SK-N-SH (cell line): ENCODE data around the gene DCLK3. TPM values are rescaled to one million over a fixed set of nuclear protein-coding genes. Genes with fewer than 3 reads are reported as not detected.

Experiments used
- CTCF ChIA-PET: fragments of 300-600, 350-600 bp; formaldehyde crosslinking; extraction: SDS; loops from one replicate; lab custom pipeline; 2021; lab: Yijun Ruan, JAX
- POLR2A ChIA-PET: fragments of 350-600 bp; sonication (Branson Sonifier 250); formaldehyde crosslinking; extraction: SDS; loops from one replicate; lab custom pipeline; 2020; ENCODE audit warnings: antibody characterized with exemption, inconsistent platforms; lab: Yijun Ruan, JAX
- DNase-seq: peaks from one replicate; pipeline ENCODE4 v3.0.0; 2012
- H2AFZ ChIP-seq: fragments of 200-600 bp; sonication (generic); 2 replicates; pipeline ENCODE4 v1.8.1; 2016; ENCODE audit warnings: antibody characterized with exemption, mild to moderate bottlenecking, low read depth
- H3F3A ChIP-seq: fragments of 200-600 bp; sonication (generic); replicated peaks from 2 replicates; pipeline ENCODE3; 2016; ENCODE audit warnings: antibody characterized with exemption, mild to moderate bottlenecking; ENCODE audit not compliant: insufficient read depth
- H3K27ac ChIP-seq, 2 experiments: fragments of 200-500 bp in 1 of 2; fragments of 200-600 bp in 1 of 2; sonication (Bioruptor generic) in 1 of 2; sonication (generic), shearing (Covaris generic) in 1 of 2; 2 replicates each; pipeline versions ENCODE4 v1.5.1 to v1.6.1; 2014 to 2016; ENCODE audit warnings: low read depth in 2 of 2, inconsistent platforms in 1 of 2, low read length in 1 of 2, mild to moderate bottlenecking in 1 of 2, mixed read lengths in 1 of 2
- H3K27me3 ChIP-seq: fragments of 200-600 bp; sonication (generic), shearing (Covaris generic); 2 replicates; pipeline ENCODE4 v1.6.1; 2016; ENCODE audit warnings: mixed run types; ENCODE audit not compliant: insufficient read depth
- H3K36me3 ChIP-seq, 2 experiments: fragments of 200-500 bp in 1 of 2; fragments of 200-600 bp in 1 of 2; sonication (Bioruptor generic) in 1 of 2; sonication (generic) in 1 of 2; replicated peaks in 1 of 2; 2 replicates each; pipeline versions ENCODE3 to v1.5.1; 2014 to 2016; ENCODE audit warnings: low read length in 1 of 2, mild to moderate bottlenecking in 1 of 2; ENCODE audit not compliant: insufficient read depth in 2 of 2, control insufficient read depth in 1 of 2
- H3K4me1 ChIP-seq, 2 experiments: fragments of 200-500 bp in 1 of 2; fragments of 200-600 bp in 1 of 2; sonication (Bioruptor generic) in 1 of 2; sonication (generic), shearing (Covaris generic) in 1 of 2; 2 replicates each; pipeline versions ENCODE4 v1.5.1 to v1.6.1; 2014 to 2016; ENCODE audit warnings: low read depth in 1 of 2, low read length in 1 of 2, mixed run types in 1 of 2; ENCODE audit not compliant: insufficient read depth in 2 of 2, control insufficient read depth in 1 of 2
- H3K4me2 ChIP-seq: fragments of 200-600 bp; sonication (generic), shearing (Covaris generic); 2 replicates; pipeline ENCODE4 v1.6.1; 2017; ENCODE audit warnings: mixed run types
- H3K4me3 ChIP-seq, 2 experiments: fragments of 200-500 bp in 1 of 2; fragments of 200-600 bp in 1 of 2; sonication (Bioruptor generic) in 1 of 2; sonication (generic), shearing (Covaris generic) in 1 of 2; 2 replicates each; pipeline versions ENCODE4 v1.5.1 to v1.8.1; 2014 to 2016; ENCODE audit warnings: low read depth in 2 of 2, inconsistent platforms in 1 of 2, low read length in 1 of 2, mild to moderate bottlenecking in 1 of 2, mixed read lengths in 1 of 2, moderate library complexity in 1 of 2
- H3K79me2 ChIP-seq: fragments of 200-600 bp; sonication (generic); 2 replicates; pipeline ENCODE4 v1.8.1; 2017; ENCODE audit warnings: mild to moderate bottlenecking; ENCODE audit not compliant: insufficient read depth
- H3K9ac ChIP-seq: fragments of 200-600 bp; sonication (generic); 2 replicates; pipeline ENCODE4 v1.6.1; 2017; ENCODE audit warnings: mixed run types
- H3K9me2 ChIP-seq: fragments of 200-600 bp; sonication (generic); 2 replicates; pipeline ENCODE4 v1.6.1; 2017; ENCODE audit warnings: mixed run types
- H3K9me3 ChIP-seq: fragments of 200-600 bp; sonication (generic); 2 replicates; pipeline ENCODE4 v1.6.1; 2017; ENCODE audit warnings: mixed run types, mild to moderate bottlenecking, moderate library complexity
- H4K20me1 ChIP-seq: fragments of 200-600 bp; sonication (generic); 2 replicates; pipeline ENCODE4 v1.6.1; 2017; ENCODE audit warnings: mild to moderate bottlenecking, mixed run types; ENCODE audit not compliant: insufficient read depth
- EZH2phosphoT487 ChIP-seq: fragments of 200-600 bp; sonication (generic); IDR thresholded peaks from 2 replicates; pipeline ENCODE4 v1.6.1; 2017; ENCODE audit warnings: low read depth, mixed run types, mild to moderate bottlenecking, antibody characterized with exemption, moderate library complexity, borderline replicate concordance
- FOSL2 ChIP-seq: IDR thresholded peaks from 2 replicates; pipeline ENCODE4 v1.4.0; 2012; ENCODE audit warnings: low read depth, mild to moderate bottlenecking, moderate library complexity, borderline replicate concordance
- FOXJ3 ChIP-seq: sonication (generic); formaldehyde crosslinking; IDR thresholded peaks from 2 replicates; pipeline ENCODE4 v1.5.1; 2020; ENCODE audit warnings: mild to moderate bottlenecking, missing genetic modification reagents
- FOXM1 ChIP-seq: IDR thresholded peaks from 2 replicates; pipeline ENCODE4 v1.4.0; 2012; ENCODE audit warnings: low read depth, mild to moderate bottlenecking
- GABPA ChIP-seq: IDR thresholded peaks from 2 replicates; pipeline ENCODE4 v1.4.0; 2012; ENCODE audit warnings: low read depth, mild to moderate bottlenecking
- GATA2 ChIP-seq: sonication (generic); formaldehyde crosslinking; IDR thresholded peaks from 2 replicates; pipeline ENCODE4 v1.5.0; 2020; ENCODE audit warnings: mild to moderate bottlenecking, missing genetic modification reagents
- JUND ChIP-seq: IDR thresholded peaks from 2 replicates; pipeline ENCODE4 v1.4.0; 2012
- MEF2A ChIP-seq: IDR thresholded peaks from 2 replicates; pipeline ENCODE4 v1.4.0; 2012; ENCODE audit warnings: low read depth, borderline replicate concordance
- MXI1 ChIP-seq: IDR thresholded peaks from 2 replicates; pipeline ENCODE4 v1.6.1; 2012; ENCODE audit warnings: mild to moderate bottlenecking, low read depth, low read length, improper control_type of control experiment
- NFIC ChIP-seq: IDR thresholded peaks from 2 replicates; pipeline ENCODE4 v1.4.0; 2012; ENCODE audit warnings: borderline replicate concordance
- RAD21 ChIP-seq: IDR thresholded peaks from 2 replicates; pipeline ENCODE4 v1.6.1; 2012; ENCODE audit warnings: mild to moderate bottlenecking, low read length
- RCOR1 ChIP-seq: fragments of 150-350 bp; IDR thresholded peaks from 2 replicates; pipeline ENCODE4 v1.6.1; 2017; ENCODE audit warnings: antibody characterized with exemption, low read length
- RFX5 ChIP-seq: IDR thresholded peaks from 2 replicates; pipeline ENCODE4 v1.6.1; 2012; ENCODE audit warnings: mild to moderate bottlenecking, improper control_type of control experiment, low read length
- SIN3A ChIP-seq: IDR thresholded peaks from 2 replicates; pipeline ENCODE4 v1.6.1; 2012; ENCODE audit warnings: low read depth, mild to moderate bottlenecking, low read length, moderate library complexity, borderline replicate concordance
- SMC3 ChIP-seq: IDR thresholded peaks from 2 replicates; pipeline ENCODE4 v1.6.1; 2012; ENCODE audit warnings: low read depth, low read length, improper control_type of control experiment
- TCF12 ChIP-seq: IDR thresholded peaks from 2 replicates; pipeline ENCODE4 v1.4.0; 2012
- WGBS: methylation state at CpG from one replicate; pipeline ENCODE4 v1.1.6; 2017; ENCODE audit warnings: low lambda C conversion rate; 5-methylcytosine and 5-hydroxymethylcytosine counted together
- polyA plus RNA-seq, 3 experiments: library from polyadenylated mRNA; depleted of rRNA; stranded (reverse); fragments of >200 nt; gene quantifications; 2 replicates each; pipeline ENCODE4 v1.2.3, GENCODE V29; 2012
- TF ChIP-seq, protein P1 (sequence below): IDR thresholded peaks from 2 replicates; pipeline ENCODE4 v1.4.0; 2012; ENCODE audit warnings: low read depth, borderline replicate concordance
- TF ChIP-seq, protein P2 (sequence below): IDR thresholded peaks from 2 replicates; pipeline ENCODE4; 2012
- TF ChIP-seq, protein P3 (sequence below): IDR thresholded peaks from 2 replicates; pipeline ENCODE4 v1.6.1; 2012; ENCODE audit warnings: mild to moderate bottlenecking, low read depth, low read length, moderate library complexity

DCLK3 gene
- polyA plus RNA-seq, 1 of the 3 experiments (the other 2 are of a cell fraction), result not detected

DNA sequence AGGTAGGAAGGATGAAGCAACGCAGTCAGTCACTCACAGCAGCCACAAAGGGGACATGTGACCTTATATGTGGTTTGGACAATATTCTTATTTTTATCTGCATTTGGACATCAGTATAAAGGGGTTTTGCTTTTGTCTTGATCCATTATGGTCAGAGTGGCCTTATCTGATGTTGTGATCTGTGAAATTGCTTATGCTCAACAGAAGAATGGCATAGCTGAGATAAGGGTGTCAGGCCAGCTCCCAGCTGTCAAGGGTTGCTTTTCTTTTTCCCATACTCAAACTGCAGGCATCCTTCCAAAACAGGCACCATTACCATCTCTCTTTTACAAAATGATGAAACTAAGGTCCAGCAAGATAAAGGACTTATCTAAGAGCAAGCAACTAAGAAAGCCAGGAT is 28.1 kb downstream of the DCLK3 start (continued):
- TF ChIP-seq RCOR1 (0 out of 2 replicates have a peak, but pooled peaks have one; percentile 20), FOSL2 (no peak), MEF2A (no peak), JUND (no peak), SMC3 (no peak), EZH2phosphoT487 (no peak), FOXM1 (no peak), FOXJ3 (CRISPR knock-in tag) (no peak), RAD21 (no peak), TCF12 (0 out of 2 replicates have a peak, but pooled peaks have one; percentile 7), GATA2 (CRISPR knock-in tag) (peak; percentile 83), GABPA (no peak), MXI1 (peak; percentile 41; the same call in 1 of the 2 replicates), SIN3A (no peak), NFIC (no peak)
- TF ChIP-seq, protein P1, sequence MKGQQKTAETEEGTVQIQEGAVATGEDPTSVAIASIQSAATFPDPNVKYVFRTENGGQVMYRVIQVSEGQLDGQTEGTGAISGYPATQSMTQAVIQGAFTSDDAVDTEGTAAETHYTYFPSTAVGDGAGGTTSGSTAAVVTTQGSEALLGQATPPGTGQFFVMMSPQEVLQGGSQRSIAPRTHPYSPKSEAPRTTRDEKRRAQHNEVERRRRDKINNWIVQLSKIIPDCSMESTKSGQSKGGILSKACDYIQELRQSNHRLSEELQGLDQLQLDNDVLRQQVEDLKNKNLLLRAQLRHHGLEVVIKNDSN, result no peak
- TF ChIP-seq, protein P2, sequence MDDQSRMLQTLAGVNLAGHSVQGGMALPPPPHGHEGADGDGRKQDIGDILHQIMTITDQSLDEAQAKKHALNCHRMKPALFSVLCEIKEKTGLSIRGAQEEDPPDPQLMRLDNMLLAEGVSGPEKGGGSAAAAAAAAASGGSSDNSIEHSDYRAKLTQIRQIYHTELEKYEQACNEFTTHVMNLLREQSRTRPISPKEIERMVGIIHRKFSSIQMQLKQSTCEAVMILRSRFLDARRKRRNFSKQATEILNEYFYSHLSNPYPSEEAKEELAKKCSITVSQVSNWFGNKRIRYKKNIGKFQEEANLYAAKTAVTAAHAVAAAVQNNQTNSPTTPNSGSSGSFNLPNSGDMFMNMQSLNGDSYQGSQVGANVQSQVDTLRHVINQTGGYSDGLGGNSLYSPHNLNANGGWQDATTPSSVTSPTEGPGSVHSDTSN, result no peak
- TF ChIP-seq, protein P3, sequence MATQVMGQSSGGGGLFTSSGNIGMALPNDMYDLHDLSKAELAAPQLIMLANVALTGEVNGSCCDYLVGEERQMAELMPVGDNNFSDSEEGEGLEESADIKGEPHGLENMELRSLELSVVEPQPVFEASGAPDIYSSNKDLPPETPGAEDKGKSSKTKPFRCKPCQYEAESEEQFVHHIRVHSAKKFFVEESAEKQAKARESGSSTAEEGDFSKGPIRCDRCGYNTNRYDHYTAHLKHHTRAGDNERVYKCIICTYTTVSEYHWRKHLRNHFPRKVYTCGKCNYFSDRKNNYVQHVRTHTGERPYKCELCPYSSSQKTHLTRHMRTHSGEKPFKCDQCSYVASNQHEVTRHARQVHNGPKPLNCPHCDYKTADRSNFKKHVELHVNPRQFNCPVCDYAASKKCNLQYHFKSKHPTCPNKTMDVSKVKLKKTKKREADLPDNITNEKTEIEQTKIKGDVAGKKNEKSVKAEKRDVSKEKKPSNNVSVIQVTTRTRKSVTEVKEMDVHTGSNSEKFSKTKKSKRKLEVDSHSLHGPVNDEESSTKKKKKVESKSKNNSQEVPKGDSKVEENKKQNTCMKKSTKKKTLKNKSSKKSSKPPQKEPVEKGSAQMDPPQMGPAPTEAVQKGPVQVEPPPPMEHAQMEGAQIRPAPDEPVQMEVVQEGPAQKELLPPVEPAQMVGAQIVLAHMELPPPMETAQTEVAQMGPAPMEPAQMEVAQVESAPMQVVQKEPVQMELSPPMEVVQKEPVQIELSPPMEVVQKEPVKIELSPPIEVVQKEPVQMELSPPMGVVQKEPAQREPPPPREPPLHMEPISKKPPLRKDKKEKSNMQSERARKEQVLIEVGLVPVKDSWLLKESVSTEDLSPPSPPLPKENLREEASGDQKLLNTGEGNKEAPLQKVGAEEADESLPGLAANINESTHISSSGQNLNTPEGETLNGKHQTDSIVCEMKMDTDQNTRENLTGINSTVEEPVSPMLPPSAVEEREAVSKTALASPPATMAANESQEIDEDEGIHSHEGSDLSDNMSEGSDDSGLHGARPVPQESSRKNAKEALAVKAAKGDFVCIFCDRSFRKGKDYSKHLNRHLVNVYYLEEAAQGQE, result no peak
- TF ChIP-seq, all 33 proteins: peak for 5

DNA sequence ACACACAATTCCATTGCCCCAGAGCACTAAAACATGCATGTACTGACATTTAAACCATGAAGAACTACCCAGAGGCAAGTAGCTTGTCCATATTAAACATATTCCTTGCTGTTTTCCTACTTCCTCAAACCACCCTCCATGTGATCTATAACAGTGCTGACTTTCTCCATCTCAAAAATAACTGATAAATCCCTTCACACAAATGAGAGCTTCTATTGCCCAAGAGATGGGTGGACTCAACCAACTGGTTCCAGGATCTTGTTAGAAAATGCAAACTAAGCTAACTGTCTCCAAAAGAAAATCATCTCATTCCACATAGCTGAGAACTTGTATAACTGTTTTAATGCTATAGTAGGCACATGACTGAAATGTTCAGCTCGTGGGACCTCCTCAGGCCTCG is 29.6 kb downstream of the DCLK3 start:
- Histone ChIP-seq H4K20me1 (no peaks in the 10 kb centered on the region), H3F3A (no peaks in the 10 kb centered on the region), H3K79me2 (no peaks in the 10 kb centered on the region), H3K4me2 (no peak overlapping the region), H3K9ac (no peak overlapping the region), H2AFZ (no peak overlapping the region), H3K4me3 (no peak overlapping the region), H3K9me2 (no peaks in the 10 kb centered on the region), H3K36me3 (no peaks in the 10 kb centered on the region), H3K27me3 (no peaks in the 10 kb centered on the region), H3K27ac (peak overlapping the region in 1 of 2 experiments; percentile 25; a peak in 2 of 4 replicates), H3K4me1 (peaks cover 0 to 40% of the 10 kb centered on the region in 2 experiments; a peak in 2 of 4 replicates), H3K9me3 (no peaks in the 10 kb centered on the region)
- DNase-seq, result no peak
- 22% methylated on average over 2 of the region's 2 CpGs for WGBS
- no peak for TF ChIP-seq NFIC
- TF ChIP-seq RFX5, result no peak
- POLR2A ChIA-PET, result no interaction called here
- CTCF ChIA-PET, result interaction anchor here (0.6 to 10.8 kb wide), 6 partner anchors 7 to 224 kb away, joined by 3 to 182 read pairs (median 10); no protein-coding TSS in a partner anchor
